ENCODE data around the gene ITGA3. TPM values are rescaled to one million over a fixed set of nuclear protein-coding genes. Genes with fewer than 3 reads are reported as not detected.

ITGA3 gene
- polyA plus RNA-seq, 3 donors, result 104 to 119 (median 112) TPM

- no peak for DNase-seq
These were observed 69.6 kb downstream of the ITGA3 start for GRCh38 chr17:50125420-50125997.

- DNase-seq, result no peak
These were observed 71.9 kb downstream of the ITGA3 start for GRCh38 chr17:50127697-50128361.

GRCh38 chr17:50128441-50129352, 72.8 kb downstream of the ITGA3 start:
- DNase-seq, result no peak

GRCh38 chr17:50129353-50129727, 73.4 kb downstream of the ITGA3 start:
- no peak for DNase-seq

- DNase-seq, result no peak
These were observed 74.0 kb downstream of the ITGA3 start, which contains the start of gene SAMD14 for GRCh38 chr17:50129728-50130558. TSS of gene SAMD14 (minus strand) at chr17:50130160. CDS start at chr17:50124959, 5,201 bp downstream.

- DNase-seq, result no peak
These were observed 74.8 kb downstream of the ITGA3 start for GRCh38 chr17:50130559-50131305.

- DNase-seq, result no peak
These were observed 76.3 kb downstream of the ITGA3 start for GRCh38 chr17:50132104-50132794.

GRCh38 chr17:50133028-50133768, 77.3 kb downstream of the ITGA3 start:
- DNase-seq, result no peak

GRCh38 chr17:50133769-50134099, 77.8 kb downstream of the ITGA3 start:
- no peak for DNase-seq

GRCh38 chr17:50134206-50135110, 78.5 kb downstream of the ITGA3 start:
- no peak for DNase-seq

GRCh38 chr17:50135316-50136095, 79.6 kb downstream of the ITGA3 start:
- DNase-seq, result no peak

GRCh38 chr17:50136096-50136687, 80.3 kb downstream of the ITGA3 start:
- DNase-seq, result no peak

- DNase-seq, result no peak
These were observed 81.1 kb downstream of the ITGA3 start for GRCh38 chr17:50137042-50137441.

GRCh38 chr17:50139185-50139783, 83.4 kb downstream of the ITGA3 start:
- DNase-seq, result no peak

Measured in renal pelvis (tissue), 4 donors.